Measurements from ENCODE around the gene SMIM32. TPM values are rescaled to one million over a fixed set of nuclear protein-coding genes. Genes with fewer than 3 reads are reported as not detected.

SMIM32 gene
- total RNA-seq, 1 experiment from 2014 or later: 0.31 TPM

DNA sequence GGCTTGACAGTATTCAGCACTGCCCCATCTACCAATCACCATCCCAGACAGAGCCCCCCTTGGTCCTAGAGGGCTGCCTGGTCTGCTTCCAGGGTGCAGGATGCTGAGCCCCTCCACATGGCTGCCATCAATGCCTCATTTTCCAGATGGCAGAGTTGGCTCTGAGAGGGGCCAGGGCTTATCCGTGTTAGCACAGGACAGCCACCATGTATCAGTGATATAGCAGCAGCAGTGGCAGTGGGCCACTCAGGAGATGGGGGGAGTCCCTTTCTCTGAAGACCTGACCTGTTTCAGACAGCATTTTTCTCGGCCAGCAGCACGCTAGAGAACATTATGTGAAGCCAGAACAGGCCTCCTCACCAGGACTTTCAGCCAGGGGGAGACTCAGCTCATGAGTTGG is 1.6 kb upstream of the SMIM32 start:
- H3K9me3 ChIP-seq (ENCODE audit: control insufficient read depth, insufficient read depth, low read depth, low read length): no peaks in the 10 kb centered on the region
- ChIA-PET CTCF (no interaction called here), POLR2A (no interaction called here)
- ATAC-seq (no peak), DNase-seq (ENCODE audit: low read depth, low spot score) (no peak)
- H3K4me3 ChIP-seq (ENCODE audit: low read depth in 2 of 2, low read length in 2 of 2): no peak overlapping the region
- in situ Hi-C loops (cut with HindIII; ENCODE audit: low pct_unique_long_range_greater_than_20kb, low sequenced_read_pairs) (no loop called here), intact Hi-C loops (cut with micrococcal nuclease; ENCODE audit: unreplicated experiment) (no loop called here)
- no TSS peak for BruUV-seq (replicated peaks)
- H3K36me3 ChIP-seq (ENCODE audit: control insufficient read depth, insufficient read depth, low read length): no peaks in the 10 kb centered on the region
- TF ChIP-seq, protein P1, sequence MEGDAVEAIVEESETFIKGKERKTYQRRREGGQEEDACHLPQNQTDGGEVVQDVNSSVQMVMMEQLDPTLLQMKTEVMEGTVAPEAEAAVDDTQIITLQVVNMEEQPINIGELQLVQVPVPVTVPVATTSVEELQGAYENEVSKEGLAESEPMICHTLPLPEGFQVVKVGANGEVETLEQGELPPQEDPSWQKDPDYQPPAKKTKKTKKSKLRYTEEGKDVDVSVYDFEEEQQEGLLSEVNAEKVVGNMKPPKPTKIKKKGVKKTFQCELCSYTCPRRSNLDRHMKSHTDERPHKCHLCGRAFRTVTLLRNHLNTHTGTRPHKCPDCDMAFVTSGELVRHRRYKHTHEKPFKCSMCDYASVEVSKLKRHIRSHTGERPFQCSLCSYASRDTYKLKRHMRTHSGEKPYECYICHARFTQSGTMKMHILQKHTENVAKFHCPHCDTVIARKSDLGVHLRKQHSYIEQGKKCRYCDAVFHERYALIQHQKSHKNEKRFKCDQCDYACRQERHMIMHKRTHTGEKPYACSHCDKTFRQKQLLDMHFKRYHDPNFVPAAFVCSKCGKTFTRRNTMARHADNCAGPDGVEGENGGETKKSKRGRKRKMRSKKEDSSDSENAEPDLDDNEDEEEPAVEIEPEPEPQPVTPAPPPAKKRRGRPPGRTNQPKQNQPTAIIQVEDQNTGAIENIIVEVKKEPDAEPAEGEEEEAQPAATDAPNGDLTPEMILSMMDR (IDR thresholded peaks at IDR 0.05): no peak
- no peak for TF ChIP-seq SIN3A (IDR thresholded peaks at IDR 0.05; ENCODE audit: borderline replicate concordance, insufficient read depth, low read depth, low read length)
- TF ChIP-seq, protein P2, sequence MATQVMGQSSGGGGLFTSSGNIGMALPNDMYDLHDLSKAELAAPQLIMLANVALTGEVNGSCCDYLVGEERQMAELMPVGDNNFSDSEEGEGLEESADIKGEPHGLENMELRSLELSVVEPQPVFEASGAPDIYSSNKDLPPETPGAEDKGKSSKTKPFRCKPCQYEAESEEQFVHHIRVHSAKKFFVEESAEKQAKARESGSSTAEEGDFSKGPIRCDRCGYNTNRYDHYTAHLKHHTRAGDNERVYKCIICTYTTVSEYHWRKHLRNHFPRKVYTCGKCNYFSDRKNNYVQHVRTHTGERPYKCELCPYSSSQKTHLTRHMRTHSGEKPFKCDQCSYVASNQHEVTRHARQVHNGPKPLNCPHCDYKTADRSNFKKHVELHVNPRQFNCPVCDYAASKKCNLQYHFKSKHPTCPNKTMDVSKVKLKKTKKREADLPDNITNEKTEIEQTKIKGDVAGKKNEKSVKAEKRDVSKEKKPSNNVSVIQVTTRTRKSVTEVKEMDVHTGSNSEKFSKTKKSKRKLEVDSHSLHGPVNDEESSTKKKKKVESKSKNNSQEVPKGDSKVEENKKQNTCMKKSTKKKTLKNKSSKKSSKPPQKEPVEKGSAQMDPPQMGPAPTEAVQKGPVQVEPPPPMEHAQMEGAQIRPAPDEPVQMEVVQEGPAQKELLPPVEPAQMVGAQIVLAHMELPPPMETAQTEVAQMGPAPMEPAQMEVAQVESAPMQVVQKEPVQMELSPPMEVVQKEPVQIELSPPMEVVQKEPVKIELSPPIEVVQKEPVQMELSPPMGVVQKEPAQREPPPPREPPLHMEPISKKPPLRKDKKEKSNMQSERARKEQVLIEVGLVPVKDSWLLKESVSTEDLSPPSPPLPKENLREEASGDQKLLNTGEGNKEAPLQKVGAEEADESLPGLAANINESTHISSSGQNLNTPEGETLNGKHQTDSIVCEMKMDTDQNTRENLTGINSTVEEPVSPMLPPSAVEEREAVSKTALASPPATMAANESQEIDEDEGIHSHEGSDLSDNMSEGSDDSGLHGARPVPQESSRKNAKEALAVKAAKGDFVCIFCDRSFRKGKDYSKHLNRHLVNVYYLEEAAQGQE (IDR thresholded peaks at IDR 0.05; ENCODE audit: insufficient read depth in 1 of 2, low read depth in 2 of 2, low read length in 1 of 2): no peak
- no peak for TF ChIP-seq POLR2AphosphoS5 (IDR thresholded peaks at IDR 0.05; ENCODE audit: low read depth, low read length)
- TF ChIP-seq TCF7L2 (IDR thresholded peaks at IDR 0.05; ENCODE audit: low read depth, low read length): no peak
- H3K4me1 ChIP-seq (ENCODE audit: control insufficient read depth, insufficient read depth, low read length): peaks cover 6% of the 10 kb centered on the region; the same call in 1 of the 2 replicates
- no peak overlapping the region for H3K27ac ChIP-seq (ENCODE audit: low read length)
- no peaks in the 10 kb centered on the region; the same call in 1 of the 2 replicates for H3K27me3 ChIP-seq (ENCODE audit: control insufficient read depth, insufficient read depth, low read length)

DNA sequence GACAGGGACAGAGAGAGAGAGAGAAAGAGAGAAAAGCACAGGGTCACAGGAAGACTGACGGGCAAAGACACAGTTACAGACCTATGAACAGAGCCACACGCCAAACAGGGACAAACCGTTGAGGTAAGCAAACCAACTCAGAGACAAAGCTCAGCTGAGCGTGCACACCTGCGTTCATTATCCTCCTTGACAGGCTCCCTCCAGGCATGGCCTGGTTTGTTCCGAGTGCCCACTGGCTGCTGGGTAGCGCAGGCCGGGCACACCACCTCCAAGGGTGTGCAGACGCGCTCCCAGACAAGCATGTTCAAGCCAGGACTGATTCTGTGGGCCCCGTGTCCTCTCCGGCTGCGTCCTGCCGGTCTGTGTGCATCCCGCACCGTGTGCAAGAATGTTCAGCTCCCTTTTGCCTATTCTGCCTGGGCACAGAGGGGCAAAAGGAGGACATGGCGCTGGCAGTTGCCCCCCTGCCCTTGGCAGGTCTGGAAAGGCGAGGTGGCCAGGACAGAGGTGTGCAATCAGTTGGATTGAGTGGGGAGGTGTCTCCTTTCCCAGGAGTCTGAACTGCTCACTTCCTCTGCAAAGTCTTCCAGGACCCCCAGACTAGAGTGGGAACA is 467 bp upstream of the SMIM32 start:
- TF ChIP-seq TCF7L2 (IDR thresholded peaks at IDR 0.05; ENCODE audit: low read depth, low read length) (no peak), SIN3A (IDR thresholded peaks at IDR 0.05; ENCODE audit: borderline replicate concordance, insufficient read depth, low read depth, low read length) (no peak), POLR2AphosphoS5 (IDR thresholded peaks at IDR 0.05; ENCODE audit: low read depth, low read length) (no peak)
- TF ChIP-seq, protein P1 (IDR thresholded peaks at IDR 0.05): no peak
- TF ChIP-seq, protein P2 (IDR thresholded peaks at IDR 0.05; ENCODE audit: insufficient read depth in 1 of 2, low read depth in 2 of 2, low read length in 1 of 2): no peak
- Histone ChIP-seq H3K36me3 (ENCODE audit: control insufficient read depth, insufficient read depth, low read length) (no peaks in the 10 kb centered on the region), H3K27ac (ENCODE audit: low read length) (no peak overlapping the region), H3K27me3 (ENCODE audit: control insufficient read depth, insufficient read depth, low read length) (no peaks in the 10 kb centered on the region; the same call in 1 of the 2 replicates), H3K4me1 (ENCODE audit: control insufficient read depth, insufficient read depth, low read length) (peaks cover 6% of the 10 kb centered on the region; the same call in 1 of the 2 replicates), H3K4me3 (ENCODE audit: low read depth in 2 of 2, low read length in 2 of 2) (peak overlapping the region; percentile 41 to 63), H3K9me3 (ENCODE audit: control insufficient read depth, insufficient read depth, low read depth, low read length) (no peaks in the 10 kb centered on the region)
- intact Hi-C loops (cut with micrococcal nuclease; ENCODE audit: unreplicated experiment) (no loop called here), in situ Hi-C loops (cut with HindIII; ENCODE audit: low pct_unique_long_range_greater_than_20kb, low sequenced_read_pairs) (no loop called here)
- ATAC-seq: peak; percentile 13; the same call in 1 of the 2 replicates
- no TSS peak for BruUV-seq (replicated peaks)
- DNase-seq (ENCODE audit: low read depth, low spot score): no peak
- ChIA-PET POLR2A (no interaction called here), CTCF (interaction anchor here (0.7 kb wide), 1 partner anchor 359 kb away, joined by 4 read pairs; no protein-coding TSS in a partner anchor)

All from Panc1 (cell line).